WTC11 (cell line): ENCODE results near the gene COA1. TPM values are rescaled to one million over a fixed set of nuclear protein-coding genes. Genes with fewer than 3 reads are reported as not detected.

Experiments
- ATAC-seq: fragments of 200-7000 bp; cut with Tn5 transposase; 2 replicates; pipeline ENCODE4 v1.10.0; 2021; ENCODE audit warnings: mild to moderate bottlenecking, moderate library complexity
- CTCF ChIA-PET: fragments of 300-600 bp; sonication (Branson Sonifier 250); formaldehyde crosslinking; loops from one replicate; lab custom pipeline; 2021; ENCODE audit warnings: antibody characterized with exemption; lab: Charles Lee
- POLR2A ChIA-PET: fragments of 350-600 bp; sonication (Branson Sonifier 250); formaldehyde crosslinking; loops from one replicate; lab custom pipeline; 2021; ENCODE audit warnings: antibody characterized with exemption; lab: Charles Lee
- DNase-seq: peaks from one replicate; pipeline ENCODE4 v3.0.0; 2021; ENCODE audit warnings: low spot score
- H3K27ac Mint-ChIP-seq: 2 replicates; pipeline ENCODE4 v1.8.0; 2021; ENCODE audit warnings: mixed read lengths
- H3K27me3 Mint-ChIP-seq: 2 replicates; pipeline ENCODE4 v1.8.0; 2021; ENCODE audit warnings: low read depth, mild to moderate bottlenecking, moderate library complexity, mixed read lengths
- H3K36me3 Mint-ChIP-seq: 2 replicates; pipeline ENCODE4 v1.8.0; 2021; ENCODE audit warnings: mixed read lengths
- H3K4me1 Mint-ChIP-seq: 2 replicates; pipeline ENCODE4 v1.8.0; 2022; ENCODE audit warnings: mixed read lengths
- H3K4me3 Mint-ChIP-seq: 2 replicates; pipeline ENCODE4 v1.8.0; 2021; ENCODE audit warnings: mild to moderate bottlenecking, moderate library complexity, mixed read lengths
- H3K9me3 Mint-ChIP-seq: 2 replicates; pipeline ENCODE4 v1.8.0; 2021; ENCODE audit warnings: mixed read lengths
- ARID4B ChIP-seq: sonication (generic); formaldehyde crosslinking; IDR thresholded peaks from 2 replicates; pipeline ENCODE4 v1.8.0; 2023; ENCODE audit warnings: missing genetic modification reagents, mild to moderate bottlenecking, borderline replicate concordance
- CBFB ChIP-seq: sonication (generic); formaldehyde crosslinking; IDR thresholded peaks from 2 replicates; pipeline ENCODE4 v1.8.1; 2022; ENCODE audit warnings: mild to moderate bottlenecking, low read depth, missing genetic modification reagents
- CREM ChIP-seq: sonication (generic); formaldehyde crosslinking; IDR thresholded peaks from 2 replicates; pipeline ENCODE4 v1.8.1; 2022; ENCODE audit warnings: mild to moderate bottlenecking, missing genetic modification reagents, moderate library complexity
- ELF4 ChIP-seq: sonication (generic); formaldehyde crosslinking; IDR thresholded peaks from 2 replicates; pipeline ENCODE4 v1.8.1; 2022; ENCODE audit warnings: low read depth, mild to moderate bottlenecking, moderate library complexity, missing genetic modification reagents
- ESRRA ChIP-seq: sonication (generic); formaldehyde crosslinking; IDR thresholded peaks from 2 replicates; pipeline ENCODE4 v1.8.1; 2022; ENCODE audit warnings: mild to moderate bottlenecking, missing genetic modification reagents, borderline replicate concordance
- GABPB1 ChIP-seq: sonication (generic); formaldehyde crosslinking; IDR thresholded peaks from 2 replicates; pipeline ENCODE4 v1.8.1; 2023; ENCODE audit warnings: mild to moderate bottlenecking, missing genetic modification reagents
- GTF2I ChIP-seq: fragments of 250-450 bp; sonication (Bioruptor Pico); conservative IDR thresholded peaks from 2 replicates; pipeline ENCODE4 v1.4.0; 2021; ENCODE audit warnings: mild to moderate bottlenecking
- HMGA2 ChIP-seq: fragments of 250-450 bp; sonication (Bioruptor Pico); IDR thresholded peaks from 2 replicates; pipeline ENCODE4 v1.4.0; 2021; ENCODE audit warnings: mild to moderate bottlenecking, moderate library complexity
- HMGXB4 ChIP-seq: sonication (generic); formaldehyde crosslinking; IDR thresholded peaks from 2 replicates; pipeline ENCODE4 v1.8.1; 2023; ENCODE audit warnings: mild to moderate bottlenecking, moderate library complexity, missing genetic modification reagents
- JAZF1 ChIP-seq: fragments of 250-450 bp; sonication (Bioruptor Pico); IDR thresholded peaks from 2 replicates; pipeline ENCODE4 v1.9.0; 2021; ENCODE audit warnings: moderate library complexity, mild to moderate bottlenecking, inconsistent platforms
- SOX15 ChIP-seq: fragments of 250-450 bp; sonication (Bioruptor Pico); IDR thresholded peaks from 2 replicates; pipeline ENCODE4 v1.9.0; 2021; ENCODE audit warnings: mild to moderate bottlenecking
- TCF7 ChIP-seq: sonication (generic); formaldehyde crosslinking; IDR thresholded peaks from 2 replicates; pipeline ENCODE4 v1.8.0; 2022; ENCODE audit warnings: mild to moderate bottlenecking, low read depth, missing genetic modification reagents, moderate library complexity
- ZBTB21 ChIP-seq: sonication (generic); formaldehyde crosslinking; IDR thresholded peaks from 2 replicates; pipeline ENCODE4 v1.8.1; 2023; ENCODE audit warnings: mild to moderate bottlenecking, missing genetic modification reagents, borderline replicate concordance
- ZMAT4 ChIP-seq: fragments of 250-450 bp; sonication (Bioruptor Pico); IDR thresholded peaks from 2 replicates; pipeline ENCODE4 v1.9.0; 2021; ENCODE audit warnings: mild to moderate bottlenecking
- ZNF121 ChIP-seq: sonication (generic); formaldehyde crosslinking; IDR thresholded peaks from 2 replicates; pipeline ENCODE4 v1.8.0; 2023; ENCODE audit warnings: missing genetic modification reagents
- ZNF138 ChIP-seq: sonication (generic); formaldehyde crosslinking; conservative IDR thresholded peaks from 2 replicates; pipeline ENCODE4 v1.8.1; 2022; ENCODE audit warnings: mild to moderate bottlenecking, moderate library complexity, missing genetic modification reagents
- ZNF232 ChIP-seq: sonication (generic); formaldehyde crosslinking; IDR thresholded peaks from 2 replicates; pipeline ENCODE4 v1.8.0; 2022; ENCODE audit warnings: mild to moderate bottlenecking, missing genetic modification reagents
- ZNF263 ChIP-seq: sonication (generic); formaldehyde crosslinking; IDR thresholded peaks from 2 replicates; pipeline ENCODE4 v1.8.1; 2022; ENCODE audit warnings: low read depth, mild to moderate bottlenecking, moderate library complexity, missing genetic modification reagents
- ZNF416 ChIP-seq: fragments of 250-450 bp; sonication (Bioruptor Pico); IDR thresholded peaks from 2 replicates; pipeline ENCODE4 v1.9.0; 2021; ENCODE audit warnings: mild to moderate bottlenecking, inconsistent platforms
- ZNF423 ChIP-seq: fragments of 250-450 bp; sonication (Bioruptor Pico); IDR thresholded peaks from 2 replicates; pipeline ENCODE4 v2.1.2; 2022; ENCODE audit warnings: mild to moderate bottlenecking, moderate library complexity
- ZNF512 ChIP-seq: sonication (generic); formaldehyde crosslinking; IDR thresholded peaks from 2 replicates; pipeline ENCODE4 v1.8.1; 2022; ENCODE audit warnings: missing genetic modification reagents, borderline replicate concordance
- total RNA-seq: library from RNA; stranded (reverse); gene quantifications from 3 replicates; pipeline ENCODE4 v1.2.3, GENCODE V29; 2021
- TF ChIP-seq, protein P1 (sequence below): fragments of 250-450 bp; sonication (Bioruptor Pico); IDR thresholded peaks from 2 replicates; pipeline ENCODE4 v1.9.0; 2021; ENCODE audit warnings: moderate library complexity, mild to moderate bottlenecking, inconsistent platforms, borderline replicate concordance
- TF ChIP-seq, protein P2 (sequence below): sonication (generic); formaldehyde crosslinking; IDR thresholded peaks from 2 replicates; pipeline ENCODE4 v1.8.0; 2022; ENCODE audit warnings: mild to moderate bottlenecking, missing genetic modification reagents
- TF ChIP-seq, protein P3 (sequence below): sonication (generic); formaldehyde crosslinking; IDR thresholded peaks from 2 replicates; pipeline ENCODE4 v1.8.0; 2022; ENCODE audit warnings: missing genetic modification reagents

COA1 gene
- total RNA-seq, 1 experiment from 2014 or later = 132 TPM

- TF ChIP-seq HMGXB4 (CRISPR knock-in tag) (no peak), ZBTB21 (CRISPR knock-in tag) (no peak), ZMAT4 (CRISPR knock-in tag) (no peak), JAZF1 (no peak), SOX15 (no peak), ZNF232 (CRISPR knock-in tag) (no peak)
- TF ChIP-seq, all 79 proteins: peak for 0
Measured at GRCh38 chr7:43625980-43626379, 103.3 kb downstream of the COA1 start (continued).

- no peak for DNase-seq
- no peaks in the 10 kb centered on the region for H3K9me3 Mint-ChIP-seq
- H3K4me3 Mint-ChIP-seq = no peak overlapping the region
- ChIA-PET CTCF (interaction anchor here (0.6 to 1.7 kb wide), 2 partner anchors 43 to 201 kb away, joined by 3 to 9 read pairs; partner anchors contain the start of gene STK17A), POLR2A (no interaction called here)
- H3K27me3 Mint-ChIP-seq = no peaks in the 10 kb centered on the region
- no peak for TF ChIP-seq ELF4 (CRISPR knock-in tag)
- no peak for TF ChIP-seq CREM (CRISPR knock-in tag)
- TF ChIP-seq, protein P1, sequence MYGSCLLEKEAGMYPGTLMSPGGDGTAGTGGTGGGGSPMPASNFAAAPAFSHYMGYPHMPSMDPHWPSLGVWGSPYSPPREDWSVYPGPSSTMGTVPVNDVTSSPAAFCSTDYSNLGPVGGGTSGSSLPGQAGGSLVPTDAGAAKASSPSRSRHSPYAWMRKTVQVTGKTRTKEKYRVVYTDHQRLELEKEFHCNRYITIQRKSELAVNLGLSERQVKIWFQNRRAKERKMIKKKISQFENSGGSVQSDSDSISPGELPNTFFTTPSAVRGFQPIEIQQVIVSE (CRISPR knock-in tag) = no peak
- no peak for TF ChIP-seq GABPB1 (CRISPR knock-in tag)
- no peak for TF ChIP-seq CBFB (CRISPR knock-in tag)
- TF ChIP-seq ZNF138 (CRISPR knock-in tag) = no peak
- TF ChIP-seq HMGA2 (CRISPR knock-in tag) = no peak
- TF ChIP-seq SOX15 = no peak
- no peak for TF ChIP-seq ZNF121 (CRISPR knock-in tag)
- TF ChIP-seq, protein P2, sequence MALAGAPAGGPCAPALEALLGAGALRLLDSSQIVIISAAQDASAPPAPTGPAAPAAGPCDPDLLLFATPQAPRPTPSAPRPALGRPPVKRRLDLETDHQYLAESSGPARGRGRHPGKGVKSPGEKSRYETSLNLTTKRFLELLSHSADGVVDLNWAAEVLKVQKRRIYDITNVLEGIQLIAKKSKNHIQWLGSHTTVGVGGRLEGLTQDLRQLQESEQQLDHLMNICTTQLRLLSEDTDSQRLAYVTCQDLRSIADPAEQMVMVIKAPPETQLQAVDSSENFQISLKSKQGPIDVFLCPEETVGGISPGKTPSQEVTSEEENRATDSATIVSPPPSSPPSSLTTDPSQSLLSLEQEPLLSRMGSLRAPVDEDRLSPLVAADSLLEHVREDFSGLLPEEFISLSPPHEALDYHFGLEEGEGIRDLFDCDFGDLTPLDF (CRISPR knock-in tag) = no peak
- no peak for TF ChIP-seq GTF2I (CRISPR knock-in tag)
- no peak for TF ChIP-seq ZNF423 (CRISPR knock-in tag)
- no peak for TF ChIP-seq ZNF512 (CRISPR knock-in tag)
- no peak for TF ChIP-seq ZNF263 (CRISPR knock-in tag)
- TF ChIP-seq ARID4B (CRISPR knock-in tag) = no peak
- no peak for TF ChIP-seq TCF7 (CRISPR knock-in tag)
- TF ChIP-seq, protein P3, sequence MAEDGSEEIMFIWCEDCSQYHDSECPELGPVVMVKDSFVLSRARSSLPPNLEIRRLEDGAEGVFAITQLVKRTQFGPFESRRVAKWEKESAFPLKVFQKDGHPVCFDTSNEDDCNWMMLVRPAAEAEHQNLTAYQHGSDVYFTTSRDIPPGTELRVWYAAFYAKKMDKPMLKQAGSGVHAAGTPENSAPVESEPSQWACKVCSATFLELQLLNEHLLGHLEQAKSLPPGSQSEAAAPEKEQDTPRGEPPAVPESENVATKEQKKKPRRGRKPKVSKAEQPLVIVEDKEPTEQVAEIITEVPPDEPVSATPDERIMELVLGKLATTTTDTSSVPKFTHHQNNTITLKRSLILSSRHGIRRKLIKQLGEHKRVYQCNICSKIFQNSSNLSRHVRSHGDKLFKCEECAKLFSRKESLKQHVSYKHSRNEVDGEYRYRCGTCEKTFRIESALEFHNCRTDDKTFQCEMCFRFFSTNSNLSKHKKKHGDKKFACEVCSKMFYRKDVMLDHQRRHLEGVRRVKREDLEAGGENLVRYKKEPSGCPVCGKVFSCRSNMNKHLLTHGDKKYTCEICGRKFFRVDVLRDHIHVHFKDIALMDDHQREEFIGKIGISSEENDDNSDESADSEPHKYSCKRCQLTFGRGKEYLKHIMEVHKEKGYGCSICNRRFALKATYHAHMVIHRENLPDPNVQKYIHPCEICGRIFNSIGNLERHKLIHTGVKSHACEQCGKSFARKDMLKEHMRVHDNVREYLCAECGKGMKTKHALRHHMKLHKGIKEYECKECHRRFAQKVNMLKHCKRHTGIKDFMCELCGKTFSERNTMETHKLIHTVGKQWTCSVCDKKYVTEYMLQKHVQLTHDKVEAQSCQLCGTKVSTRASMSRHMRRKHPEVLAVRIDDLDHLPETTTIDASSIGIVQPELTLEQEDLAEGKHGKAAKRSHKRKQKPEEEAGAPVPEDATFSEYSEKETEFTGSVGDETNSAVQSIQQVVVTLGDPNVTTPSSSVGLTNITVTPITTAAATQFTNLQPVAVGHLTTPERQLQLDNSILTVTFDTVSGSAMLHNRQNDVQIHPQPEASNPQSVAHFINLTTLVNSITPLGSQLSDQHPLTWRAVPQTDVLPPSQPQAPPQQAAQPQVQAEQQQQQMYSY (CRISPR knock-in tag) = no peak
- TF ChIP-seq ZNF416 (CRISPR knock-in tag) = no peak
- TF ChIP-seq ESRRA (CRISPR knock-in tag) = no peak
- peak overlapping the region; percentile 71; the same call in 1 of the 2 replicates for H3K27ac Mint-ChIP-seq
- ATAC-seq = peak; percentile 63
- H3K36me3 Mint-ChIP-seq = peaks cover 36% of the 10 kb centered on the region
- H3K4me1 Mint-ChIP-seq = peaks cover 21% of the 10 kb centered on the region
Measured at GRCh38 chr7:43625453-43625852, 103.9 kb downstream of the COA1 start.
